Measurements from ENCODE around the gene JAG2.

JAG2 gene

GRCh38 chr14:105094193-105094907, 74.2 kb downstream of the JAG2 start:
- no peak for DNase-seq (ENCODE audit: low read depth in 1 of 2, low spot score in 1 of 2)

- peak in 1 of 2 donors; percentile 53 for DNase-seq (ENCODE audit: low read depth in 1 of 2, low spot score in 1 of 2)
Measured at GRCh38 chr14:105093431-105094192, 75.0 kb downstream of the JAG2 start.

- peak; percentile 38 to 52 for DNase-seq (ENCODE audit: low read depth in 1 of 2, low spot score in 1 of 2)
Measured at GRCh38 chr14:105093038-105093430, 75.5 kb downstream of the JAG2 start.

GRCh38 chr14:105092171-105093037, 76.2 kb downstream of the JAG2 start:
- no peak for DNase-seq (ENCODE audit: low read depth in 1 of 2, low spot score in 1 of 2)

- no peak for DNase-seq (ENCODE audit: low read depth in 1 of 2, low spot score in 1 of 2)
Measured at GRCh38 chr14:105091517-105092170, 76.9 kb downstream of the JAG2 start.

GRCh38 chr14:105091054-105091516, 77.5 kb downstream of the JAG2 start:
- no peak for DNase-seq (ENCODE audit: low read depth in 1 of 2, low spot score in 1 of 2)

Measured in activated T-helper 1 cell treated with anti-CD3 and anti-CD28 coated beads, Interleukin-2, amount 50 U/mL, for 16 hours (primary cell).